Measurements from ENCODE around the gene PCDHGA7. TPM values are rescaled to one million over a fixed set of nuclear protein-coding genes. Genes with fewer than 3 reads are reported as not detected.

Gene PCDHGA7
- total RNA-seq, 6 experiments from 2014 or later: 0.37 to 0.99 (median 0.76) TPM

DNA sequence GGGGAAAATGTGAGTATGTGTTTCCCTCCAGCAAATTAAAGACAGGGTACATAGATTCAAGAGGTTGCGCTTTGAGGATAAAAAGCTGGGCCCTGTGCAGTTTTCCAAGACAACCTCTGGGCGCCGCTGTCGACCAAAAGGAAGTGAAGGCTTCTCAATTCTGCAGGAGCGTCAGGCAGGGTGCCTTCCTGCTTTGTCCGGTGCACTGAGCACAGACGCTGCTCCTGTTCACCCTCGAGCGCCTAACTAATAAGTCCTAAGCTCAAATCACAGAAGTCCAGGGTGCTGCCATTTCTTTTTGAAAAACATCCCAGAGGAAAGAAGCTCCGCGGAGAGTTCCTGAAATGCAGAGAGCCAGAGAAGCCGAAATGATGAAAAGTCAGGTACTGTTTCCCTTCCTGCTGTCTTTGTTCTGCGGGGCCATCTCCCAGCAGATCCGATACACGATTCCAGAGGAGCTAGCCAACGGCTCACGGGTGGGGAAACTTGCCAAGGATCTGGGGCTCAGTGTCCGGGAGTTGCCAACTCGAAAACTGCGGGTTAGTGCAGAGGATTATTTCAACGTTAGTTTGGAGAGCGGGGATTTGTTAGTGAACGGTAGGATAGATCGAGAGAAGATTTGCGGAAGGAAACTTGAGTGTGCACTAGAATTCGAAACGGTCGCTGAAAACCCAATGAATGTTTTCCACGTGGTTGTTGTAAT lies 32.5 kb upstream of the PCDHGA7 start, which contains the start of gene PCDHGB1:
PCDHGB1 (plus strand) TSS at position 183 of the 703 bp plus-strand sequence; CDS start at position 345, 162 bp downstream.
- TF ChIP-seq POLR2A (IDR thresholded peaks at IDR 0.05) (no peak), CTCF (IDR thresholded peaks at IDR 0.05) (peak in 2 of 4 donors; percentile 14 to 16)
- H3K9me3 ChIP-seq: no peaks in the 10 kb centered on the region
- intact Hi-C loops (cut with DNase I): no loop called here
- no peak within 1 kb of the TSS for H3K4me3 ChIP-seq
- ATAC-seq: peak in 2 of 4 donors; percentile 27 to 56
- no peaks in the 10 kb centered on the region for H3K36me3 ChIP-seq
- no peaks in the 10 kb centered on the region for H3K4me1 ChIP-seq
- H3K27ac ChIP-seq: no peak within 1 kb of the TSS
- peak in 1 of 3 donors; percentile 29 for DNase-seq
- WGBS (ENCODE audit: insufficient coverage, low coverage, low lambda C conversion rate, missing lambda C conversion rate): 29% methylated on average over 24 of the region's 29 CpGs
- H3K27me3 ChIP-seq: no peaks in the 10 kb centered on the region

- no peak for ATAC-seq
- Histone ChIP-seq H3K27ac (no peak overlapping the region), H3K4me1 (no peaks in the 10 kb centered on the region), H3K27me3 (no peaks in the 10 kb centered on the region), H3K4me3 (no peak overlapping the region), H3K36me3 (no peaks in the 10 kb centered on the region), H3K9me3 (peaks cover 0 to 3% (median 0%) of the 10 kb centered on the region in 4 donors)
- intact Hi-C loops (cut with DNase I): no loop called here
- DNase-seq: no peak
- no peak for TF ChIP-seq CTCF (IDR thresholded peaks at IDR 0.05)
- TF ChIP-seq POLR2A (IDR thresholded peaks at IDR 0.05): no peak
- 38% methylated on average over 5 of the region's 36 CpGs for WGBS (ENCODE audit: insufficient coverage, low coverage, low lambda C conversion rate, missing lambda C conversion rate)
These were observed 31.0 kb upstream of the PCDHGA7 start for GRCh38 chr5:141351591-141351990.

DNA sequence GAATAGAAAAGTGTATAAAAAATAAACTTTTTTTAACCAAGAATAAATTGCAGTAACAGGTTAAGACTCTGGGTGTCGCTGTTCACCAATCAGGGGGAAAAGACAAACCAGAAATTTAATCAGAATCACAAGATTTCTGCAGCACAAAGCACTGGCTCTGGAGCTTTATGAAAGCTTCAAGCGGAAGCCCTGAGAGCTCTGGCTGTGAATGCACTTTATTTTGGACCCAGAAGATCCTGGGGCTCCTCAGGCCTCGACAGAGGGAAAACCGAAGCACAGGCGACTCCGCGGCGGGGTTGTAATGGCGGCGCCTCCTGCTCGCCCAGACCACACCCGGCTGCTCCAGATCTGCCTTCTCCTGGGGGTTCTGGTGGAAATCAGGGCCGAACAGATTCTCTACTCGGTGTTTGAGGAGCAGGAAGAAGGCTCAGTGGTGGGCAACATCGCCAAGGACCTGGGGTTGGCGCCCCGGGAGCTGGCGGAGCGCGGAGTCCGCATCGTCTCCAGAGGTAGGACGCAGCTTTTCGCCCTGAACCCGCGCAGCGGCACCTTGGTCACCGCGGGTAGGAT lies 27.6 kb upstream of the PCDHGA7 start, which contains the start of gene PCDHGA4:
PCDHGA4 (plus strand) TSS at position 122 of the 570 bp plus-strand sequence; CDS start at position 209, 87 bp downstream.
- WGBS (ENCODE audit: insufficient coverage, low coverage, low lambda C conversion rate, missing lambda C conversion rate): 11% methylated on average over 19 of the region's 29 CpGs
- DNase-seq: no peak
- no peak for ATAC-seq
- Histone ChIP-seq H3K27ac (no peak within 1 kb of the TSS), H3K4me1 (no peaks in the 10 kb centered on the region), H3K9me3 (peaks cover 0 to 3% (median 0%) of the 10 kb centered on the region in 4 donors), H3K36me3 (no peaks in the 10 kb centered on the region), H3K4me3 (peak within 1 kb of the TSS in 2 of 3 donors; percentile 16 to 18), H3K27me3 (no peaks in the 10 kb centered on the region)
- intact Hi-C loops (cut with DNase I): no loop called here
- TF ChIP-seq POLR2A (IDR thresholded peaks at IDR 0.05) (no peak), CTCF (IDR thresholded peaks at IDR 0.05) (peak in 3 of 4 donors; percentile 17 to 25 (median 25))

GRCh38 chr5:141355641-141356040 lies 26.9 kb upstream of the PCDHGA7 start:
- no peaks in the 10 kb centered on the region for H3K36me3 ChIP-seq
- no peak for TF ChIP-seq POLR2A (IDR thresholded peaks at IDR 0.05)
- no peak for TF ChIP-seq CTCF (IDR thresholded peaks at IDR 0.05)
- H3K4me3 ChIP-seq: no peak overlapping the region
- ATAC-seq (no peak), DNase-seq (no peak)
- H3K9me3 ChIP-seq: peaks cover 0 to 3% (median 0%) of the 10 kb centered on the region in 4 donors
- intact Hi-C loops (cut with DNase I): no loop called here
- 45% methylated on average over 24 of the region's 24 CpGs for WGBS (ENCODE audit: insufficient coverage, low coverage, low lambda C conversion rate, missing lambda C conversion rate)
- H3K27ac ChIP-seq: no peak overlapping the region
- no peaks in the 10 kb centered on the region for H3K4me1 ChIP-seq
- H3K27me3 ChIP-seq: peaks cover 0 to 1% of the 10 kb centered on the region in 2 donors

Measured in right lobe of liver (tissue), 6 donors.